GM12874 (cell line): ENCODE results near the gene SLC17A2.

Experiments
- CTCF ChIP-seq: IDR thresholded peaks from 2 replicates; pipeline ENCODE4 v1.5.1; 2011; ENCODE audit warnings: low read depth, mild to moderate bottlenecking, control low read depth, low read length, moderate library complexity; ENCODE audit not compliant: insufficient read depth

SLC17A2 gene

GRCh38 chr6:25959890-25960536 is 29.5 kb upstream of the SLC17A2 start:
- TF ChIP-seq CTCF = no peak

- TF ChIP-seq CTCF = no peak
Measured at GRCh38 chr6:25958700-25959162, 28.2 kb upstream of the SLC17A2 start.

GRCh38 chr6:25956226-25956625 is 25.7 kb upstream of the SLC17A2 start:
- TF ChIP-seq CTCF = no peak

GRCh38 chr6:25954756-25955155 is 24.3 kb upstream of the SLC17A2 start:
- no peak for TF ChIP-seq CTCF

GRCh38 chr6:25953733-25954132 is 23.2 kb upstream of the SLC17A2 start:
- no peak for TF ChIP-seq CTCF

- TF ChIP-seq CTCF = no peak
Measured at GRCh38 chr6:25952535-25952934, 22.0 kb upstream of the SLC17A2 start.

GRCh38 chr6:25951296-25952032 is 21.0 kb upstream of the SLC17A2 start:
- no peak for TF ChIP-seq CTCF
